Myometrial cell (primary cell): Measurements from ENCODE around the gene OR52B6. TPM values are rescaled to one million over a fixed set of nuclear protein-coding genes. Genes with fewer than 3 reads are reported as not detected.

ENCODE experiments used
- total RNA-seq: library from RNA; depleted of rRNA; stranded (reverse); fragments of >200 nt; gene quantifications from 2 replicates; pipeline ENCODE4 v1.2.3, GENCODE V29; 2015

OR52B6 gene
- total RNA-seq, result not detected in 2 replicates

GRCh38 chr11:5580577-5580976, at the start of gene OR52B6:
OR52B6 (plus strand) TSS chr11:5580877; CDS start chr11:5580877, 0 bp downstream.

GRCh38 chr11:5548440-5548839, 32.2 kb upstream of the OR52B6 start, which contains the start of gene OR52H1:
OR52H1 (minus strand) TSS chr11:5548540; CDS start chr11:5545505, 3,035 bp downstream.

GRCh38 chr11:5596607-5597201, 16.0 kb downstream of the OR52B6 start, which contains the start of gene TRIM6:
TRIM6 (plus strand) TSS chr11:5596637; CDS start chr11:5596898, 261 bp downstream.

GRCh38 chr11:5624489-5625279, 44.0 kb downstream of the OR52B6 start, which contains the start of gene TRIM34:
TRIM34 (plus strand) TSS chr11:5625001; CDS start chr11:5632332, 7,331 bp downstream.

Other genes starting within 250 kb of the OR52B6 start
- gene OR51B5, start 237.4 kb upstream of the OR52B6 start, total RNA-seq, result not detected in 2 replicates
- not detected in 2 replicates for gene OR51B6, start 229.4 kb upstream of the OR52B6 start, total RNA-seq
- gene OR51M1, start 197.1 kb upstream of the OR52B6 start, total RNA-seq, result not detected in 2 replicates
- gene OR51Q1, start 158.8 kb upstream of the OR52B6 start, total RNA-seq, result not detected in 2 replicates
- gene OR51I1, start 139.4 kb upstream of the OR52B6 start, total RNA-seq, result not detected in 2 replicates
- not detected in 2 replicates for gene OR51I2, start 131.6 kb upstream of the OR52B6 start, total RNA-seq
- gene OR52D1, start 92.2 kb upstream of the OR52B6 start, total RNA-seq, result not detected in 2 replicates
- gene UBQLN3, start 70.9 kb upstream of the OR52B6 start, total RNA-seq, result not detected in 2 replicates
- gene UBQLNL, start 64.2 kb upstream of the OR52B6 start, total RNA-seq, result not detected in 2 replicates
- gene OR52H1, start 32.3 kb upstream of the OR52B6 start, total RNA-seq, result not detected in 2 replicates
- gene TRIM6, start 15.8 kb downstream of the OR52B6 start, total RNA-seq, result 7.1 and 8.6 TPM in 2 replicates
- 16.5 and 18.5 TPM in 2 replicates for gene TRIM34, start 44.1 kb downstream of the OR52B6 start, total RNA-seq
- 22.8 and 31.9 TPM in 2 replicates for gene TRIM5, start 104.2 kb downstream of the OR52B6 start, total RNA-seq
- 49.6 and 55.1 TPM in 2 replicates for gene TRIM22, start 108.9 kb downstream of the OR52B6 start, total RNA-seq
- not detected in 2 replicates for gene OR56B1, start 155.6 kb downstream of the OR52B6 start, total RNA-seq
- gene OR52N4, start 173.4 kb downstream of the OR52B6 start, total RNA-seq, result not detected in 2 replicates
- gene OR52N5, start 202.5 kb downstream of the OR52B6 start, total RNA-seq, result not detected in 2 replicates
- not detected in 2 replicates for gene OR52N1, start 210.4 kb downstream of the OR52B6 start, total RNA-seq
- not detected in 2 replicates for gene OR52N2, start 228.0 kb downstream of the OR52B6 start, total RNA-seq